HepG2 (cell line): ENCODE results near the gene SLC6A12. TPM values are rescaled to one million over a fixed set of nuclear protein-coding genes. Genes with fewer than 3 reads are reported as not detected.

Source experiments
- HOXA5 ChIP-seq: sonication (generic); formaldehyde crosslinking; IDR thresholded peaks from 2 replicates; pipeline ENCODE4 v1.4.0; 2020; ENCODE audit warnings: missing genetic modification reagents
- IKZF4 ChIP-seq: sonication (generic); formaldehyde crosslinking; IDR thresholded peaks from 2 replicates; pipeline ENCODE4 v1.5.1; 2020; ENCODE audit warnings: borderline replicate concordance, mild to moderate bottlenecking, low read depth, missing genetic modification reagents; ENCODE audit errors: not compliant biosample characterization
- IRX3 ChIP-seq: sonication (generic); formaldehyde crosslinking; IDR thresholded peaks from 2 replicates; pipeline ENCODE4 v1.8.1; 2023; ENCODE audit warnings: mild to moderate bottlenecking, low read depth, missing genetic modification reagents, borderline replicate concordance
- PHF20 ChIP-seq: sonication (generic); formaldehyde crosslinking; IDR thresholded peaks from 2 replicates; pipeline ENCODE4 v1.5.0; 2020; ENCODE audit warnings: mild to moderate bottlenecking, missing genetic modification reagents
- PRPF4 ChIP-seq: fragments of 200-400 bp; formaldehyde crosslinking; IDR thresholded peaks from 2 replicates; pipeline ENCODE4 v1.6.1; 2016; ENCODE audit warnings: low read length, low read depth; ENCODE audit not compliant: poor library complexity, severe bottlenecking
- ZBTB4 ChIP-seq: sonication (generic); formaldehyde crosslinking; IDR thresholded peaks from 2 replicates; pipeline ENCODE4 v1.4.0; 2020; ENCODE audit warnings: missing genetic modification reagents, mild to moderate bottlenecking, borderline replicate concordance
- ZNF687 ChIP-seq: sonication (generic); formaldehyde crosslinking; IDR thresholded peaks from 2 replicates; pipeline ENCODE4 v1.5.1; 2020; ENCODE audit warnings: mild to moderate bottlenecking, missing genetic modification reagents, moderate library complexity
- polyA plus RNA-seq, 8 experiments: library from polyadenylated mRNA; depleted of rRNA in 3 of 8; stranded (reverse) in 7 of 8; unstranded in 1 of 8; fragments of >200 nt; fragmentation: Illumina TruSeq in 4 of 8; extraction: Trizol in 4 of 8; gene quantifications; 2 replicates each; pipeline versions ENCODE4 v1.2.1 to v1.2.3, GENCODE V29; 2011 to 2016; ENCODE audit warnings: low read depth in 4 of 8, missing spikeins in 1 of 8, mixed read lengths in 1 of 8; ENCODE audit not compliant: insufficient read depth in 1 of 8
- total RNA-seq, 5 experiments: library from RNA; depleted of rRNA; stranded (reverse); fragments of >200 nt; fragmentation: Illumina TruSeq; extraction: Trizol; gene quantifications; 2 replicates each; pipeline ENCODE4 v1.2.3, GENCODE V29; 2016; ENCODE audit warnings: low read depth in 1 of 5
- TF ChIP-seq, protein P1 (sequence below): sonication (generic); formaldehyde crosslinking; IDR thresholded peaks from 2 replicates; pipeline ENCODE4 v1.8.0; 2022; ENCODE audit warnings: missing genetic modification reagents, mild to moderate bottlenecking, borderline replicate concordance
- TF ChIP-seq, protein P2 (sequence below): sonication (generic); formaldehyde crosslinking; IDR thresholded peaks from 2 replicates; pipeline ENCODE4 v1.5.1; 2020; ENCODE audit warnings: mild to moderate bottlenecking, missing genetic modification reagents, borderline replicate concordance

Gene SLC6A12
- total and polyA plus RNA-seq, 2 of the 13 experiments (the other 11 are each of a cell fraction or from before 2014, with no cell fraction given), result 3.7 to 18.8 TPM

- TF ChIP-seq PHF20 (CRISPR knock-in tag) (no peak), HOXA5 (CRISPR knock-in tag) (peak; percentile 94; the same call in 1 of the 2 replicates), PRPF4 (no peak), IKZF4 (CRISPR knock-in tag) (peak; percentile 90), IRX3 (CRISPR knock-in tag) (peak; percentile 90; the same call in 1 of the 2 replicates), ZBTB4 (peak; percentile 94; the same call in 1 of the 2 replicates), ZNF687 (peak; percentile 90)
- TF ChIP-seq, protein P1, sequence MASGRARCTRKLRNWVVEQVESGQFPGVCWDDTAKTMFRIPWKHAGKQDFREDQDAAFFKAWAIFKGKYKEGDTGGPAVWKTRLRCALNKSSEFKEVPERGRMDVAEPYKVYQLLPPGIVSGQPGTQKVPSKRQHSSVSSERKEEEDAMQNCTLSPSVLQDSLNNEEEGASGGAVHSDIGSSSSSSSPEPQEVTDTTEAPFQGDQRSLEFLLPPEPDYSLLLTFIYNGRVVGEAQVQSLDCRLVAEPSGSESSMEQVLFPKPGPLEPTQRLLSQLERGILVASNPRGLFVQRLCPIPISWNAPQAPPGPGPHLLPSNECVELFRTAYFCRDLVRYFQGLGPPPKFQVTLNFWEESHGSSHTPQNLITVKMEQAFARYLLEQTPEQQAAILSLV (CRISPR knock-in tag), result peak; percentile 95
- TF ChIP-seq, protein P2, sequence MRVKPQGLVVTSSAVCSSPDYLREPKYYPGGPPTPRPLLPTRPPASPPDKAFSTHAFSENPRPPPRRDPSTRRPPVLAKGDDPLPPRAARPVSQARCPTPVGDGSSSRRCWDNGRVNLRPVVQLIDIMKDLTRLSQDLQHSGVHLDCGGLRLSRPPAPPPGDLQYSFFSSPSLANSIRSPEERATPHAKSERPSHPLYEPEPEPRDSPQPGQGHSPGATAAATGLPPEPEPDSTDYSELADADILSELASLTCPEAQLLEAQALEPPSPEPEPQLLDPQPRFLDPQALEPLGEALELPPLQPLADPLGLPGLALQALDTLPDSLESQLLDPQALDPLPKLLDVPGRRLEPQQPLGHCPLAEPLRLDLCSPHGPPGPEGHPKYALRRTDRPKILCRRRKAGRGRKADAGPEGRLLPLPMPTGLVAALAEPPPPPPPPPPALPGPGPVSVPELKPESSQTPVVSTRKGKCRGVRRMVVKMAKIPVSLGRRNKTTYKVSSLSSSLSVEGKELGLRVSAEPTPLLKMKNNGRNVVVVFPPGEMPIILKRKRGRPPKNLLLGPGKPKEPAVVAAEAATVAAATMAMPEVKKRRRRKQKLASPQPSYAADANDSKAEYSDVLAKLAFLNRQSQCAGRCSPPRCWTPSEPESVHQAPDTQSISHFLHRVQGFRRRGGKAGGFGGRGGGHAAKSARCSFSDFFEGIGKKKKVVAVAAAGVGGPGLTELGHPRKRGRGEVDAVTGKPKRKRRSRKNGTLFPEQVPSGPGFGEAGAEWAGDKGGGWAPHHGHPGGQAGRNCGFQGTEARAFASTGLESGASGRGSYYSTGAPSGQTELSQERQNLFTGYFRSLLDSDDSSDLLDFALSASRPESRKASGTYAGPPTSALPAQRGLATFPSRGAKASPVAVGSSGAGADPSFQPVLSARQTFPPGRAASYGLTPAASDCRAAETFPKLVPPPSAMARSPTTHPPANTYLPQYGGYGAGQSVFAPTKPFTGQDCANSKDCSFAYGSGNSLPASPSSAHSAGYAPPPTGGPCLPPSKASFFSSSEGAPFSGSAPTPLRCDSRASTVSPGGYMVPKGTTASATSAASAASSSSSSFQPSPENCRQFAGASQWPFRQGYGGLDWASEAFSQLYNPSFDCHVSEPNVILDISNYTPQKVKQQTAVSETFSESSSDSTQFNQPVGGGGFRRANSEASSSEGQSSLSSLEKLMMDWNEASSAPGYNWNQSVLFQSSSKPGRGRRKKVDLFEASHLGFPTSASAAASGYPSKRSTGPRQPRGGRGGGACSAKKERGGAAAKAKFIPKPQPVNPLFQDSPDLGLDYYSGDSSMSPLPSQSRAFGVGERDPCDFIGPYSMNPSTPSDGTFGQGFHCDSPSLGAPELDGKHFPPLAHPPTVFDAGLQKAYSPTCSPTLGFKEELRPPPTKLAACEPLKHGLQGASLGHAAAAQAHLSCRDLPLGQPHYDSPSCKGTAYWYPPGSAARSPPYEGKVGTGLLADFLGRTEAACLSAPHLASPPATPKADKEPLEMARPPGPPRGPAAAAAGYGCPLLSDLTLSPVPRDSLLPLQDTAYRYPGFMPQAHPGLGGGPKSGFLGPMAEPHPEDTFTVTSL (CRISPR knock-in tag), result peak; percentile 92
Observed at GRCh38 chr12:210277-211141, 3.4 kb downstream of the SLC6A12 start (continued).
